C4-2B (cell line): ENCODE results near the gene KIF4A.

Experiments
- H3K27ac ChIP-seq: fragments of 450-650 bp; 2 replicates; pipeline ENCODE4 v1.5.1; 2017
- CTCF ChIP-seq: fragments of 450-650 bp; conservative IDR thresholded peaks from 2 replicates; pipeline ENCODE4 v1.5.1; 2017; ENCODE audit warnings: mild to moderate bottlenecking
- ZFX ChIP-seq: fragments of 450-650 bp; IDR thresholded peaks from 2 replicates; pipeline ENCODE4 v1.6.1; 2017

The KIF4A gene

GRCh38 chrX:70402721-70403120 is 112.8 kb downstream of the KIF4A start:
- H3K27ac ChIP-seq = no peak overlapping the region

GRCh38 chrX:70405003-70405402 is 115.1 kb downstream of the KIF4A start:
- no peak for TF ChIP-seq CTCF
- TF ChIP-seq ZFX = no peak
- no peak overlapping the region for H3K27ac ChIP-seq

More at GRCh38 chrX:70402721-70403120, 112.8 kb downstream of the KIF4A start:
- no peak for TF ChIP-seq ZFX
- TF ChIP-seq CTCF = no peak

GRCh38 chrX:70410921-70411320 is 121.0 kb downstream of the KIF4A start:
- TF ChIP-seq ZFX (no peak), CTCF (no peak)
- no peak overlapping the region for H3K27ac ChIP-seq

GRCh38 chrX:70411475-70411874 is 121.6 kb downstream of the KIF4A start:
- H3K27ac ChIP-seq = no peak overlapping the region
- TF ChIP-seq ZFX (no peak), CTCF (no peak)

- H3K27ac ChIP-seq = no peak overlapping the region
- TF ChIP-seq ZFX = no peak
- no peak for TF ChIP-seq CTCF
Observed at GRCh38 chrX:70421618-70422017, 131.7 kb downstream of the KIF4A start.

GRCh38 chrX:70422851-70423341 is 133.0 kb downstream of the KIF4A start, which contains the start of gene GDPD2:
Gene GDPD2 (plus strand): TSS chrX:70423314. CDS start chrX:70424985, 1,671 bp downstream.
- no peak within 1 kb of the TSS for H3K27ac ChIP-seq
- TF ChIP-seq ZFX = no peak
- no peak; the same call in none of the 2 replicates for TF ChIP-seq CTCF

- TF ChIP-seq ZFX (no peak), CTCF (no peak)
Observed at GRCh38 chrX:70423936-70424675, 134.2 kb downstream of the KIF4A start.

More at GRCh38 chrX:70423936-70424675, 134.2 kb downstream of the KIF4A start:
- H3K27ac ChIP-seq = no peak overlapping the region
